IPS DF 6.9 (cell line): Measurements from ENCODE around the gene TTC28.

Experiments
- DNase-seq: peaks from one replicate; pipeline ENCODE4 v3.0.0-alpha.2; 2013; ENCODE audit warnings: low read depth, low spot score
- H3K27ac ChIP-seq: one replicate; pipeline ENCODE4 v1.5.1; 2013; ENCODE audit warnings: low read length, control low read depth
- H3K27me3 ChIP-seq: 2 replicates; pipeline ENCODE4 v1.6.1; 2013; ENCODE audit warnings: mild to moderate bottlenecking, low read length; ENCODE audit not compliant: control insufficient read depth, insufficient read depth
- H3K36me3 ChIP-seq: 2 replicates; pipeline ENCODE4 v1.6.1; 2013; ENCODE audit warnings: low read length; ENCODE audit not compliant: control insufficient read depth, insufficient read depth
- H3K4me1 ChIP-seq: 2 replicates; pipeline ENCODE4 v1.6.1; 2013; ENCODE audit warnings: low read length; ENCODE audit not compliant: control insufficient read depth, insufficient read depth
- H3K4me3 ChIP-seq: 2 replicates; pipeline ENCODE4 v1.5.1; 2013; ENCODE audit warnings: mild to moderate bottlenecking, low read length
- H3K9me3 ChIP-seq: 2 replicates; pipeline ENCODE4 v1.6.1; 2013; ENCODE audit warnings: low read length, inconsistent platforms; ENCODE audit not compliant: control insufficient read depth, insufficient read depth
- WGBS: extraction: QIAGEN DNeasy Blood & Tissue Kit; methylation state at CpG from one replicate; pipeline ENCODE4 v1.1.7; 2013; ENCODE audit warnings: mixed read lengths, missing lambda C conversion rate; ENCODE audit not compliant: insufficient read length, insufficient coverage; 5-methylcytosine and 5-hydroxymethylcytosine counted together

TTC28 gene

GRCh38 chr22:28147401-28147800 lies 532.2 kb downstream of the TTC28 start:
- Histone ChIP-seq H3K4me3 (no peak overlapping the region), H3K36me3 (no peaks in the 10 kb centered on the region), H3K27ac (no peak overlapping the region), H3K9me3 (no peaks in the 10 kb centered on the region), H3K27me3 (no peaks in the 10 kb centered on the region), H3K4me1 (no peaks in the 10 kb centered on the region; the same call in 1 of the 2 replicates)
- DNase-seq = no peak
- no CpG with 5 or more reads among the region's 2 CpGs for WGBS

- no peaks in the 10 kb centered on the region for H3K27me3 ChIP-seq
- WGBS = no CpG with 5 or more reads among the region's 5 CpGs
- H3K27ac ChIP-seq = no peak overlapping the region
- H3K36me3 ChIP-seq = no peaks in the 10 kb centered on the region
- no peaks in the 10 kb centered on the region for H3K9me3 ChIP-seq
- no peaks in the 10 kb centered on the region; the same call in 1 of the 2 replicates for H3K4me1 ChIP-seq
- no peak for DNase-seq
- no peak overlapping the region for H3K4me3 ChIP-seq
Observed at GRCh38 chr22:28146401-28147314, 533.0 kb downstream of the TTC28 start.

GRCh38 chr22:28143961-28144745 lies 535.5 kb downstream of the TTC28 start:
- peaks cover 1% of the 10 kb centered on the region; the same call in 1 of the 2 replicates for H3K4me1 ChIP-seq
- no peak overlapping the region for H3K4me3 ChIP-seq
- DNase-seq = no peak
- H3K36me3 ChIP-seq = no peaks in the 10 kb centered on the region
- no peaks in the 10 kb centered on the region for H3K27me3 ChIP-seq
- WGBS = no CpG with 5 or more reads among the region's 3 CpGs
- H3K27ac ChIP-seq = no peak overlapping the region
- H3K9me3 ChIP-seq = no peaks in the 10 kb centered on the region

GRCh38 chr22:28143241-28143865 lies 536.3 kb downstream of the TTC28 start:
- no peak overlapping the region for H3K4me3 ChIP-seq
- no CpG with 5 or more reads among the region's 2 CpGs for WGBS

GRCh38 chr22:28142361-28142961 lies 537.2 kb downstream of the TTC28 start:
- no peak overlapping the region for H3K4me3 ChIP-seq
- no peaks in the 10 kb centered on the region for H3K9me3 ChIP-seq
- no peaks in the 10 kb centered on the region for H3K27me3 ChIP-seq
- no peak for DNase-seq
- no peaks in the 10 kb centered on the region for H3K36me3 ChIP-seq
- H3K27ac ChIP-seq = no peak overlapping the region
- no CpG with 5 or more reads among the region's 2 CpGs for WGBS
- peaks cover 1% of the 10 kb centered on the region; the same call in 1 of the 2 replicates for H3K4me1 ChIP-seq

More at GRCh38 chr22:28143241-28143865, 536.3 kb downstream of the TTC28 start:
- Histone ChIP-seq H3K36me3 (no peaks in the 10 kb centered on the region), H3K4me1 (peaks cover 1% of the 10 kb centered on the region; the same call in 1 of the 2 replicates), H3K9me3 (no peaks in the 10 kb centered on the region), H3K27ac (no peak overlapping the region), H3K27me3 (no peaks in the 10 kb centered on the region)
- DNase-seq = no peak

GRCh38 chr22:28141614-28142013 lies 538.0 kb downstream of the TTC28 start:
- Histone ChIP-seq H3K4me1 (peaks cover 1% of the 10 kb centered on the region; the same call in 1 of the 2 replicates), H3K4me3 (no peak overlapping the region), H3K9me3 (no peaks in the 10 kb centered on the region), H3K36me3 (no peaks in the 10 kb centered on the region), H3K27ac (no peak overlapping the region), H3K27me3 (no peaks in the 10 kb centered on the region)
- 100% methylated on average over 1 of the region's 2 CpGs for WGBS
- DNase-seq = no peak

- Histone ChIP-seq H3K4me1 (peaks cover 1% of the 10 kb centered on the region; the same call in 1 of the 2 replicates), H3K27ac (no peak overlapping the region), H3K4me3 (no peak overlapping the region), H3K9me3 (no peaks in the 10 kb centered on the region), H3K27me3 (no peaks in the 10 kb centered on the region), H3K36me3 (no peaks in the 10 kb centered on the region)
- DNase-seq = no peak
- no CpG with 5 or more reads among the region's 2 CpGs for WGBS
Observed at GRCh38 chr22:28139961-28140360, 539.7 kb downstream of the TTC28 start.

- DNase-seq = no peak
- no CpG with 5 or more reads among the region's 1 CpG for WGBS
- Histone ChIP-seq H3K36me3 (no peaks in the 10 kb centered on the region), H3K27ac (no peak overlapping the region), H3K9me3 (no peaks in the 10 kb centered on the region), H3K4me3 (no peak overlapping the region), H3K27me3 (no peaks in the 10 kb centered on the region), H3K4me1 (peaks cover 1% of the 10 kb centered on the region; the same call in 1 of the 2 replicates)
Observed at GRCh38 chr22:28139516-28139915, 540.1 kb downstream of the TTC28 start.

- H3K9me3 ChIP-seq = no peaks in the 10 kb centered on the region
- H3K36me3 ChIP-seq = no peaks in the 10 kb centered on the region
- no peak overlapping the region for H3K4me3 ChIP-seq
- H3K27ac ChIP-seq = no peak overlapping the region
- DNase-seq = no peak
- peaks cover 1% of the 10 kb centered on the region; the same call in 1 of the 2 replicates for H3K4me1 ChIP-seq
- no CpG with 5 or more reads among the region's 3 CpGs for WGBS
- no peaks in the 10 kb centered on the region for H3K27me3 ChIP-seq
Observed at GRCh38 chr22:28137036-28137435, 542.6 kb downstream of the TTC28 start.

GRCh38 chr22:28132466-28132865 lies 547.2 kb downstream of the TTC28 start:
- no peak for DNase-seq
- no peaks in the 10 kb centered on the region for H3K36me3 ChIP-seq
- no peak overlapping the region for H3K4me3 ChIP-seq
- no CpG with 5 or more reads among the region's 2 CpGs for whole genome bisulfite sequencing
- no peaks in the 10 kb centered on the region for H3K9me3 ChIP-seq
- no peaks in the 10 kb centered on the region for H3K27me3 ChIP-seq
- no peak overlapping the region for H3K27ac ChIP-seq
- no peaks in the 10 kb centered on the region for H3K4me1 ChIP-seq
